Stimulated activated CD4-positive, alpha-beta T cell treated with anti-CD3 and anti-CD28 coated beads, Interleukin-2, amount 100 ng/mL, for 24 hours (primary cell): ENCODE results near the gene ACTA2.

Experiments
- DNase-seq, 2 donors: peaks; one replicate each; pipeline ENCODE4 v3.0.0-alpha.2; 2020

Gene ACTA2

GRCh38 chr10:88952647-88953111 is at the start of gene ACTA2:
Gene ACTA2, minus strand, starts transcription at chr10:88952773. Its CDS starts 3,843 bp downstream, at chr10:88948930.
- DNase-seq, result no peak

GRCh38 chr10:89001729-89002072 is 49.1 kb upstream of the ACTA2 start:
- no peak for DNase-seq

- DNase-seq, result no peak
These were observed 48.6 kb upstream of the ACTA2 start for GRCh38 chr10:89001024-89001728.

- DNase-seq, result no peak
These were observed 47.1 kb upstream of the ACTA2 start for GRCh38 chr10:88999625-89000024.

GRCh38 chr10:88996927-88997326 is 44.4 kb upstream of the ACTA2 start:
- no peak for DNase-seq

GRCh38 chr10:88995156-88995876 is 42.7 kb upstream of the ACTA2 start:
- DNase-seq, result no peak

GRCh38 chr10:88994019-88994418 is 41.4 kb upstream of the ACTA2 start:
- no peak for DNase-seq

- no peak for DNase-seq
These were observed 40.5 kb upstream of the ACTA2 start for GRCh38 chr10:88992921-88993524.

- no peak for DNase-seq
These were observed 39.3 kb upstream of the ACTA2 start for GRCh38 chr10:88991899-88992320.

- peak; percentile 74 to 77 for DNase-seq
These were observed 38.8 kb upstream of the ACTA2 start for GRCh38 chr10:88991161-88991898.

GRCh38 chr10:88990384-88991160 is 38.0 kb upstream of the ACTA2 start, which contains the start of gene FAS:
Gene FAS, plus strand, starts transcription at chr10:88990798. Its CDS starts 79 bp downstream, at chr10:88990877.
- peak; percentile 73 to 79 for DNase-seq

- no peak for DNase-seq
These were observed 37.3 kb upstream of the ACTA2 start for GRCh38 chr10:88989824-88990383.

GRCh38 chr10:88989423-88989822 is 36.9 kb upstream of the ACTA2 start:
- DNase-seq, result no peak

GRCh38 chr10:88987840-88988239 is 35.3 kb upstream of the ACTA2 start:
- DNase-seq, result no peak

- DNase-seq, result no peak
These were observed 34.7 kb upstream of the ACTA2 start for GRCh38 chr10:88987243-88987725.

GRCh38 chr10:88986549-88987242 is 34.1 kb upstream of the ACTA2 start:
- DNase-seq, result no peak

GRCh38 chr10:88984525-88984924 is 32.0 kb upstream of the ACTA2 start:
- DNase-seq, result no peak

- no peak for DNase-seq
These were observed 31.4 kb upstream of the ACTA2 start for GRCh38 chr10:88983939-88984338.

GRCh38 chr10:88983206-88983605 is 30.6 kb upstream of the ACTA2 start:
- DNase-seq, result no peak

GRCh38 chr10:88982366-88982765 is 29.8 kb upstream of the ACTA2 start:
- no peak for DNase-seq

GRCh38 chr10:88981435-88981834 is 28.9 kb upstream of the ACTA2 start:
- DNase-seq, result no peak
